Astrocyte (in vitro differentiated cells and primary cell): Measurements from ENCODE around the gene ULK3. TPM values are rescaled to one million over a fixed set of nuclear protein-coding genes. Genes with fewer than 3 reads are reported as not detected.

Experiments used
- DNase-seq: peaks from one replicate; pipeline ENCODE4 v3.0.0-alpha.2; 2010; ENCODE audit warnings: low read depth
- FAIRE-seq: peaks from 2 replicates; lab custom pipeline; 2011; peaks lifted over from hg19 to GRCh38; lab: Jason Lieb, UNC
- H2AFZ ChIP-seq: 2 replicates; pipeline ENCODE4 v1.6.0; 2012; ENCODE audit warnings: low read depth, low read length, inconsistent platforms
- H3K27ac ChIP-seq: 2 replicates; pipeline ENCODE4 v1.5.1; 2011; ENCODE audit warnings: low read depth, low read length, inconsistent platforms
- H3K27me3 ChIP-seq: 2 replicates; pipeline ENCODE4 v1.6.0; 2011; ENCODE audit warnings: low read length, inconsistent platforms; ENCODE audit not compliant: insufficient read depth
- H3K36me3 ChIP-seq: 2 replicates; pipeline ENCODE4 v1.5.1; 2011; ENCODE audit warnings: low read length, inconsistent platforms; ENCODE audit not compliant: insufficient read depth
- H3K4me1 ChIP-seq: 2 replicates; pipeline ENCODE4 v1.5.1; 2011; ENCODE audit warnings: low read length, inconsistent platforms; ENCODE audit not compliant: insufficient read depth
- H3K4me2 ChIP-seq: 2 replicates; pipeline ENCODE4 v1.6.0; 2012; ENCODE audit warnings: low read length, inconsistent platforms
- H3K4me3 ChIP-seq: 2 replicates; pipeline ENCODE4 v1.5.1; 2011; ENCODE audit warnings: low read depth, mild to moderate bottlenecking, low read length, inconsistent platforms; ENCODE audit not compliant: insufficient read depth
- H3K79me2 ChIP-seq: 2 replicates; pipeline ENCODE4 v1.6.0; 2012; ENCODE audit warnings: mild to moderate bottlenecking, low read length, inconsistent platforms; ENCODE audit not compliant: insufficient read depth
- H3K9ac ChIP-seq: 2 replicates; pipeline ENCODE4 v1.6.0; 2012; ENCODE audit warnings: mild to moderate bottlenecking, low read length, inconsistent platforms
- H3K9me3 ChIP-seq: 2 replicates; pipeline ENCODE4 v1.5.1; 2012; ENCODE audit warnings: low read depth, mild to moderate bottlenecking, low read length, inconsistent platforms; ENCODE audit not compliant: insufficient read depth
- H4K20me1 ChIP-seq: 2 replicates; pipeline ENCODE4 v1.6.0; 2012; ENCODE audit warnings: low read length, inconsistent platforms; ENCODE audit not compliant: insufficient read depth
- H3K27ac Mint-ChIP-seq: one replicate; pipeline ENCODE4 v1.8.0; 2021; ENCODE audit warnings: mild to moderate bottlenecking, mixed read lengths; ENCODE audit not compliant: unreplicated experiment
- H3K27me3 Mint-ChIP-seq: one replicate; pipeline ENCODE4 v1.8.0; 2021; ENCODE audit warnings: low read depth, mixed read lengths; ENCODE audit not compliant: unreplicated experiment
- H3K36me3 Mint-ChIP-seq: one replicate; pipeline ENCODE4 v1.8.0; 2021; ENCODE audit warnings: low read depth, mixed read lengths; ENCODE audit not compliant: unreplicated experiment
- H3K4me1 Mint-ChIP-seq: one replicate; pipeline ENCODE4 v1.8.0; 2021; ENCODE audit warnings: low read depth, mixed read lengths; ENCODE audit not compliant: unreplicated experiment
- H3K4me3 Mint-ChIP-seq: one replicate; pipeline ENCODE4 v1.8.0; 2021; ENCODE audit warnings: mild to moderate bottlenecking, moderate library complexity, mixed read lengths; ENCODE audit not compliant: unreplicated experiment
- H3K9me3 Mint-ChIP-seq: one replicate; pipeline ENCODE4 v1.8.0; 2021; ENCODE audit warnings: mild to moderate bottlenecking, mixed read lengths; ENCODE audit not compliant: unreplicated experiment
- CTCF ChIP-seq: IDR thresholded peaks from 2 replicates; pipeline ENCODE4 v1.5.1; 2011; ENCODE audit warnings: low read depth, mild to moderate bottlenecking, inconsistent platforms, low read length, moderate library complexity; ENCODE audit not compliant: insufficient read depth
- EZH2 ChIP-seq: IDR thresholded peaks from 2 replicates; pipeline ENCODE4 v1.6.1; 2012; ENCODE audit warnings: mild to moderate bottlenecking, low read length, inconsistent platforms; ENCODE audit not compliant: insufficient read depth
- total RNA-seq: library from RNA; stranded (reverse); gene quantifications from 2 replicates; pipeline ENCODE4 v1.2.1, GENCODE V29; 2021

The ULK3 gene
- total RNA-seq, 1 donor from 2014 or later: 15.6 TPM

- H3K27ac ChIP-seq: no peak overlapping the region
- H3K9me3 ChIP-seq: no peaks in the 10 kb centered on the region
- H3K79me2 ChIP-seq: no peaks in the 10 kb centered on the region
- no peak overlapping the region for H3K4me2 ChIP-seq
- no peak overlapping the region for H2AFZ ChIP-seq
- no peak overlapping the region for H3K4me3 Mint-ChIP-seq
- TF ChIP-seq EZH2 (no peak), CTCF (no peak)
- H3K36me3 Mint-ChIP-seq: peaks cover 2% of the 10 kb centered on the region
- H3K27me3 ChIP-seq: no peaks in the 10 kb centered on the region
- peaks cover 11% of the 10 kb centered on the region for H3K4me1 Mint-ChIP-seq
- H3K9me3 Mint-ChIP-seq: no peaks in the 10 kb centered on the region
- peaks cover 5% of the 10 kb centered on the region for H4K20me1 ChIP-seq
- no peak overlapping the region for H3K9ac ChIP-seq
- no peaks in the 10 kb centered on the region for H3K27me3 Mint-ChIP-seq
- H3K4me3 ChIP-seq: no peak overlapping the region
- FAIRE-seq (no peak), DNase-seq (no peak)
- H3K27ac Mint-ChIP-seq: no peak overlapping the region
- H3K36me3 ChIP-seq: no peaks in the 10 kb centered on the region
- H3K4me1 ChIP-seq: peaks cover 8% of the 10 kb centered on the region
Measured at GRCh38 chr15:74807282-74807681, 35.7 kb downstream of the ULK3 start.

GRCh38 chr15:74804935-74805334 is 38.0 kb downstream of the ULK3 start:
- Histone ChIP-seq H3K79me2 (no peaks in the 10 kb centered on the region), H3K4me1 (peaks cover 8% of the 10 kb centered on the region), H3K27ac (no peak overlapping the region), H2AFZ (no peak overlapping the region), H3K36me3 (peaks cover 1% of the 10 kb centered on the region), H3K27me3 (no peaks in the 10 kb centered on the region), H3K4me2 (no peak overlapping the region), H3K9me3 (no peaks in the 10 kb centered on the region), H3K4me3 (no peak overlapping the region), H3K9ac (no peak overlapping the region), H4K20me1 (peaks cover 11% of the 10 kb centered on the region)
- H3K9me3 Mint-ChIP-seq: no peaks in the 10 kb centered on the region
- peaks cover 4% of the 10 kb centered on the region for H3K36me3 Mint-ChIP-seq
- no peaks in the 10 kb centered on the region for H3K27me3 Mint-ChIP-seq
- DNase-seq (no peak), FAIRE-seq (no peak)
- H3K27ac Mint-ChIP-seq: no peak overlapping the region
- no peak for TF ChIP-seq EZH2
- no peak for TF ChIP-seq CTCF
- H3K4me3 Mint-ChIP-seq: no peak overlapping the region
- peaks cover 10% of the 10 kb centered on the region for H3K4me1 Mint-ChIP-seq

- Histone ChIP-seq H3K27ac (no peak overlapping the region), H4K20me1 (peaks cover 29% of the 10 kb centered on the region), H3K9ac (no peak overlapping the region), H3K4me3 (no peak overlapping the region), H3K36me3 (peaks cover 6% of the 10 kb centered on the region), H2AFZ (no peak overlapping the region), H3K4me1 (peaks cover under 1% of the 10 kb centered on the region), H3K79me2 (peaks cover 12% of the 10 kb centered on the region), H3K4me2 (no peak overlapping the region), H3K9me3 (no peaks in the 10 kb centered on the region), H3K27me3 (no peaks in the 10 kb centered on the region)
- H3K4me1 Mint-ChIP-seq: peaks cover 2% of the 10 kb centered on the region
- H3K36me3 Mint-ChIP-seq: peaks cover 4% of the 10 kb centered on the region
- no peaks in the 10 kb centered on the region for H3K9me3 Mint-ChIP-seq
- no peak overlapping the region for H3K4me3 Mint-ChIP-seq
- DNase-seq: no peak
- no peak for TF ChIP-seq CTCF
- no peak for TF ChIP-seq EZH2
- no peak overlapping the region for H3K27ac Mint-ChIP-seq
- FAIRE-seq: no peak
- H3K27me3 Mint-ChIP-seq: no peaks in the 10 kb centered on the region
Measured at GRCh38 chr15:74802862-74803447, 40.0 kb downstream of the ULK3 start.
